ENCODE measurements around the gene UBAP1L.
"Not testable (repeated sequence)": the region's sequence is repeated elsewhere in the genome, so short reads cannot be mapped to it uniquely, and the experiment has no call there.

UBAP1L gene

DNA sequence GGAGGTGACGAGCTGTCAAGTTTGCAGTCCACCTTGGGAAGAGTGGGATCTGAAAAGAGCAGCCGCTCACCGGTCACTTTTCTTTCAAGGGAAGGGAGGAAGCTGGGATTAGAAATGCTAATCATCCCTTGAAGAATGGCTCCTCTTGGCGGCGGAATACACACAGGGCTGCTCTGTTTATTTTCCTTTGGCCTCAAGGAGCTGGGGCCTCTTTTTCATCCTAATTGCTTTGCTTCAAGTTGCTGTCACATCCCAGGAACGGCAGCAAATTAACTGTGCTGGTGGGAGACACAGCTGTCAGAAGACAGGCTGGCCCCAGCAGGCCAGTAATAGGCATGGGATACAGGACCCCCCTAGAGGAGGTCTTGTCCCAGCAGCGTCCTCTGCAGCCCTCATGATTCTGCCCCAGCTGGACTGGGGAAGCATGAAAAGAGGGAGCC is 31.7 kb downstream of the UBAP1L start:
- no peak for DNase-seq (ENCODE audit: low spot score)

GRCh38 chr15:65082303-65082953 is 32.6 kb downstream of the UBAP1L start:
- no peak for DNase-seq (ENCODE audit: low spot score)

- no peak for DNase-seq (ENCODE audit: low spot score)
Measured at GRCh38 chr15:65081758-65082157, 33.2 kb downstream of the UBAP1L start.

GRCh38 chr15:65081270-65081669 is 33.7 kb downstream of the UBAP1L start:
- DNase-seq (ENCODE audit: low spot score) = no peak

GRCh38 chr15:65079580-65079979 is 35.4 kb downstream of the UBAP1L start:
- DNase-seq (ENCODE audit: low spot score) = no peak

DNA sequence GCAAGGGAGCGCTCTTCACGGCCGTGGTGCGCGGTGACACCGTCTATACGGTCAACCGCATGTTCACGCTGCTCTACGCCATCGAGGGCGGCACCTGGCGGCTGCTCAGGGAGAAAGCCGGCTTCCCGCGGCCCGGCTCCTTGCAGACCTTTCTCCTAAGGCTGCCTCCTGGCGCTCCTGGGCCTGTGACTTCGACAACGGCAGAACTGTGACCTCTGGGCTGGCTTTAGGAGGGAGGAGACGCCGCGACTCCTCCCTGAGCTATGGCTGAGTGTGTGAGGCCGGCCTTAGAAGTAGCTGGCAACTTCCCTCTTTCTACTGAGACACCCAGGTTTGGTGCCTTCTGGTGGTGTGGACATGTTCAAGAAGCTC is 37.0 kb downstream of the UBAP1L start:
- DNase-seq (ENCODE audit: low spot score) = peak; percentile 79

- no peak for DNase-seq (ENCODE audit: low spot score)
Measured at GRCh38 chr15:65077291-65077980, 37.6 kb downstream of the UBAP1L start.

DNA sequence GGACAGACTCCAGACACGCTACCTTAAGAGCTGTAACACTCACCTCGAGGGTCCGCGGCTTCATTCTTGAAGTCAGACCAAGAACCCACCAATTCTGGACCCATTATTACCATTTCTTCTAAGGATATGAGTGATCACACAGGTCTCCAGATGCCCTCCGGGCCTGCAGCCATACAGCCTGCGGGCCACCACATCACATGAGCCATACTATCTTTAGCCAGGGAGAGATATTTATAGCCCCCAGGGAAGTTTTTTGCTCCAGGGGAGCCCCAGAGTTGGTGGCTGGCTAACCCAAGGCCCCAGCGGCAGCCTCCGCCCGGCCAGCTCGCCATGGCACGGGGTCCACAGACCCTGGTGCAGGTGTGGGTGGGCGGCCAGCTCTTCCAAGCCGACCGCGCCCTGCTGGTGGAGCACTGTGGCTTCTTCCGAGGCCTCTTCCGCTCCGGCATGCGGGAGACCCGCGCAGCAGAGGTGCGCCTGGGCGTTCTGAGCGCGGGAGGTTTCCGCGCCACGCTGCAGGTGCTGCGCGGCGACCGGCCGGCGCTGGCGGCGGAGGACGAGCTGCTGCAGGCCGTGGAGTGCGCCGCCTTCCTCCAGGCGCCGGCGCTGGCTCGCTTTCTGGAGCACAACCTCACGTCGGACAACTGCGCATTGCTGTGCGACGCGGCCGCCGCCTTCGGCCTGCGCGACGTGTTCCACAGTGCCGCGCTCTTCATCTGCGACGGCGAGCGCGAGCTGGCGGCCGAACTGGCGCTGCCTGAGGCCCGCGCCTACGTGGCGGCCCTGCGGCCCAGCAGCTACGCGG is 38.3 kb downstream of the UBAP1L start, which contains the start of gene KBTBD13:
Gene KBTBD13, plus strand, starts transcription at position 261 of the 805 bp plus-strand sequence. Its CDS starts 70 bp downstream, at position 331.
- no peak for DNase-seq (ENCODE audit: low spot score)

DNA sequence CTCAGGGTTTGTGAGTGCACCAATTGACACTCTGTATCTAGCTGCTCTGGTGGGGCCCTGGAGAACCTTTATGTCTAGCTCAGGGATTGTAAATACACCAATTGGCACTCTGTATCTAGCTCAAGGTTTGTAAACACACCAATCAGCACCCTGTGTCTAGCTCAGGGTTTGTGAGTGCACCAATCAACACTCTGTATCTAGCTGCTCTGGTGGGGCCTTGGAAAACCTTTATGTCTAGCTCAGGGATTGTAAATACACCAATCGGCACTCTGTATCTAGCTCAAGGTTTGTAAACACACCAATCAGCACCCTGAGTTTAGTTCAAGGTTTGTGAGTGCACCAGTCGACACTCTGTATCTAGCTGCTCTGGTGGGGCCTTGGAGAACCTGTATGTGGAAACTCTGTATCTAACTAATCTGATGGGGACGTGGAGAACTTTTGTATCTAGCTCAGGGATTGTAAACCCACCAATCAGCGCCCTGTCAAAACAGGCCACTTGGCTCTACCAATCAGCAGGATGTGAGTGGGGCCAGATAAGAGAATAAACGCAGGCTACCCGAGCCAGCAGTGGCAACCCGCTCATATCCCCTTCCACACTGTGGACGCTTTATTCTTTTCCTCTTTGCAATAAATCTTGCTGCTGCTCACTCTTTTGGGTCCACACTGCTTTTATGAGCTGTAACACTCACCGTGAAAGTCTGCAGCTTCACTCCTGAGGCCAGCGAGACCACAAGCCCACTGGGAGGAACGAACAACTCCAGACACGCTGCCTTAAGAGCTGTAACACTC is 39.2 kb downstream of the UBAP1L start:
- not testable (repeated sequence) for DNase-seq (ENCODE audit: low spot score)

GRCh38 chr15:65074946-65075345 is 40.1 kb downstream of the UBAP1L start:
- DNase-seq (ENCODE audit: low spot score) = not testable (repeated sequence)

DNA sequence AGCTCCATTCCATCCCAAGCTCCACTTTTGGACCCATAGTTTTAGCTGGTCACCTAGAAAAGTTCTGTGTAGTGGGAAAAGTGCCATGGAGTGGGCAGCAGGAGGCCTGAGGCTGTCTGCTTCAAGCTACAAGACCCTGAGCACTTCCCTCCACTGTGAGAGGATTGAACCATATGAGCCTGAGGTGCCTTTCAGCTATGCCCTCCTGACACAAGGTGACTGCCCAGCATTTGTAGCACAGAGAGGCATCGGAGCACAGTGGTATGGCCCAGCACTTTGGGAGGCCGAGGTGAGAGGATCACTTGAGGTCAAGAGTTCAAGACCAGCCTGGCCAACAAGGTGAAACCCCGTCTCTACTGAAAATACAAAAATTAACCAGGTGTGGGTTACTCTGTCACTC is 42.4 kb downstream of the UBAP1L start:
- DNase-seq (ENCODE audit: low spot score) = no peak

DNA sequence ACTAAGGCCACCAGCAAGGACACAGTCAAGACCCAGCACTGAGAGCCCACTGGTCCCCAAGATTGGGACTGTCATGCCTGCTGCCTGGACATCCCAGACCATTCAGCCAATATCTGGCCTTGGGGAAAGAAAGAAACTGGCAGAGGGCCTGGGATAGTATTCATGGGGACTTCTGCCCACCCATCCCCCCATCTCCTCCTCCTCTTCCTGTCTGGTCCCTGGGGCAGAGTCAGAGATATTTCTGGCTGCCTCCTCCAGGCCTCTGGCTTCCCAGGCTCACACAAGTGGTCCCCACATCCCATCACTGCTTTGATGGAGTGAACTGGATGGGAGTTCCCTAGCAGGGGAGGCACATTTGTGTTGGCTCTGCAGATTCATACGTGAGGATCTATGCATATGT is 43.0 kb downstream of the UBAP1L start:
- DNase-seq (ENCODE audit: low spot score) = peak; percentile 63

DNA sequence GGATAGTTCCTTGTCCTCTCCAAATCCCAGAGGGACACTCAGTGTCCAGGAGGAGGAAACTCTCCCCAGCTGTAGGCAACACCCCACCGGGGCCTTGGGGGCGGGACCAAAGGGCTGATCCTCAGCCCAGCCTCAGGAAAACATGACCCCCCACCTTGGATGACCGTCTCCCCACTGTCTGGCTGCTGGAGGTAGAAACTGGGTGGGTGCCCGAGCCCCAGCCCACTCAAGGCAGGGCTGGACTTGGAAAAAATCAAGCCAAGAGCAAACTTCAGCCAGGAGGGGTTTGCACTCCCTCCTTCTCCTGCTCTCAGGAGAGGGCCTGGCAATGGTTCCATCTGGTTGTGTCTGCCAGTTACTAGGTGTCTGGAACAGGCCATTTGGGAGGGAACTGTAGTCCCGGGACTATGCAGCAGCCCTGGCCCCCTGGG is 43.6 kb downstream of the UBAP1L start:
- peak; percentile 36 for DNase-seq (ENCODE audit: low spot score)

- no peak for DNase-seq (ENCODE audit: low spot score)
Measured at GRCh38 chr15:65069779-65070546, 45.0 kb downstream of the UBAP1L start.

GRCh38 chr15:65069179-65069578 is 45.8 kb downstream of the UBAP1L start:
- peak; percentile 88 for DNase-seq (ENCODE audit: low spot score)

GRCh38 chr15:65068403-65068788 is 46.6 kb downstream of the UBAP1L start:
- no peak for DNase-seq (ENCODE audit: low spot score)

DNA sequence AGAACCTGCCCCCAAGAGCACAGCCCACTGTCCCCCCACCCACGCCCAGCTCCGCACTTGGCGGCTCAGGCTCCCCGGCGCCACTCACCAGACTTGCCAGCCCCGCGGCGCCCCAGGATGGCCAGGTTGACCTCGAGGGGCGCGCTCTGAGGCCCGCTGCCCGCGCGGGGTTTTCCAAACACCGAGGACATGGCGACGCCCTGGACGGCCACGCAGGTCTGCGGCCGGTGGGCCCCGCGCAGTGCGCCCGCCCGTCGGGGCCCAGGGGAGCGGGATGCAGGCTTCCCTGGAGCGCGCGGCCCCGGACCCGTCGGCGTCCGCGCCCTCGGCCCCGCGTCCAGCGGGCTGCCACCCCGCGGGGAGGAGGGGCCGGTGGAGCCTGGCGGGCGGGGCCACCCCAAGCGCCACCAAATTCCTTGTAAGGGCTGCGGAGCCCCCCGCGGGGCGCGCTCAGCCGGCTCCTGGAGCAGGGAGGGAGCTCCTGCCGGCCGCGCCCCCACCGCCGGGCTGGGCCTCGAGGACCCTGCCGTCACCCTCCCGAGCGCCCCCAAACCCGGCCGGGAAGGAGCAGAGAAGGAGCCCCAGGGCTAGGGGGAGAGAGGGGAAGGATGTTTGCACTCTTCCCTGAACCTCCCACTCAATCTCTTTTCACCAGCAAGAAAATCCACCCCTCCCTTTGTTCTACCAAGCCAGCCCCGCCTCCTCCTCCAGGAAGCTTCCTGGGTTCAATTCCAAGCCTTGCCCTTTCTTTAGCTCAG is 47.2 kb downstream of the UBAP1L start, which contains the start of gene RASL12:
Gene RASL12, minus strand, starts transcription at position 347 of the 758 bp plus-strand sequence. Its CDS starts 156 bp downstream, at position 191.
- DNase-seq (ENCODE audit: low spot score) = peak; percentile 36

- no peak for DNase-seq (ENCODE audit: low spot score)
Measured at GRCh38 chr15:65067317-65067644, 47.7 kb downstream of the UBAP1L start.

GRCh38 chr15:65066635-65067316 is 48.2 kb downstream of the UBAP1L start:
- DNase-seq (ENCODE audit: low spot score) = no peak

All from GM03348 (cell line).